ENCODE results near the gene UNC5C.
"Not testable (repeated sequence)": the region's sequence is repeated elsewhere in the genome, so short reads cannot be mapped to it uniquely, and the experiment has no call there.

UNC5C gene

DNA sequence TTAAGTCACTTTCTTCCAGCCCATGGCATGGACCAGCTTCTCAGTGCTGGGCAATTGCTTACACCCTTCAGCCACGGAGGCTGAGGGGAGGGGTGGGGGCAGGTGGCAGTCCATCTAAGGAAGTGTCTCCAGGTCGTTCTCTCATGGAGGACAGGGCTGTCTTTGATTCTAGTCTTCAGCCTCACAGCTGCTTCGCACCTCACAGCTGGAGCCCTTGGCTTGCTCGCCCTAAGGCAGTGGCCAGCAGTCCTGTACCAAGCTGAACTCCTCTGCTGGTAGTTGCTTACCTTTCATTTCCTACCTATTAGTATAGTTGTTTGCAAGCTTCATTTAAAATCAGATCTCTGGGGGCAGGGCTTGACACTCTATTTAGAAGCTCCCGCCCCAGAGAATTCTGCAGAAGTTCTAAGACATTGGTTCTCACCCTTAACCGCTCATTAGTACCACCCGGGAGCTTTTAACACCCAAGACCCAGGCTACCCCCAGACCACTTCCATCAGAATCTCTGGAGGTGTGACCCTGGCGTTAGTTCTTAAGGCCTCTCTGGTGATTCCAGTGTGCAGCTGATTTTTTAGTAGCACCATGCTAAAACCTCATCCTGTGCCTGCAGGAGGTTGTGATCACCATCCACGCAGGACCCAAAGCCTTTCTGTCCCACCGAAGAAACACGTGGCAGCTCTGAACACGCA lies 386.8 kb downstream of the UNC5C start:
- DNase-seq: no peak

DNA sequence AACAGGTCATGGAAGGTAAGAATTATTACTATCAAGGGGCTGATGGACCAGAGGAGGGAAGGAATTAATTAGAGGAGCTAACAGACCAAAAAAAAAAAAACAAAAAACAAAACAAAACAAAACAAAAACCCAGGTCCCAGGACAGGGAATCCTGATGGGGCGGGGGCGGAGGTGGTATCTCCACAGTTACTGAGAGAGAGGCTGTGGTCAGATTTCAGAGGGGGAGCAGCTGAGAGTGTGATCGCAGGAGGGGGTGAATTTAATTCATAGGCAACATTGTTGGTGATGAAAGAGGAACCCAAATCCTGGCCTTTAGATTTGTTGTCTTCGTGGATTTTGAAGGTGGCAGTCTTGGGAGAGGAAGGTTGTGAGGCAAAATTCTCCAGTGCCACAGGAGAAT lies 389.4 kb downstream of the UNC5C start:
- DNase-seq: no peak

DNA sequence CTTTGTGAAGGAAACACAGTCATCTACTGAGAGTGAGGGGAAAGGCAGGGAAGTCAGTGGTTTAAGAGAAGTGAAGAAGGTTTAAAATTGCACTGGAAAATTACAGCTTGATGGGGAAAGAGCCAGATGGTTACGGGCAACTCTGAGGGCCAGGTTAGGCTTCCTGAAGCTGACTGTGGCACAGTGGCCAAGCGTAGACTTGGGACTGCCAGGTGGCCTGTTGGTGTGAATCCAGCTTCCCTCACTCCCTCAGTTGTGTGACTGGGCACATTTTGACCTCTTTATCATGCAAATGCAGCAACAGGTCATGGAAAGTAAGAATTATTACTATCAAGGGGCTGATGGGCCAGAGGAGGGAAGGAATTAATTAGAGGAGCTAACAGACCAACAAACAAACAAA lies 390.1 kb downstream of the UNC5C start:
- no peak for DNase-seq

DNA sequence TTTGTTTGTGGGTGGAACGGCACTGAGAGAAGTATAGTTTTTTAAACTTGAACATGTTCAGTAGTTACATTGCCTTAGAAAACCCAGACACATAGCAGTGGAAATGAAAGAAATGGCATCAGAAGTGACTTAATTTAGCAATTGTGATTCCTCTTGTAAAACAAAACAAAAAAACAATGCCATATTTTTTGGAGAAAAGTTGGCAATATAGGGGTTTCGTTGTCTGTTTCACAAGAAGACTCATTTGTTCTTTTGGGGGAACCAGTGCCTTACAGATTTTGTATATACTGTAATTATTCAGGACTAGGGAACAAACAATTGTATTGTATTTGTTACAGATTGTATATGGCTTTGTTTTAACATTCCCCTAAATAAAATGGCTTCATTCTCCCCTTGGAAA lies 390.7 kb downstream of the UNC5C start:
- DNase-seq: no peak

DNA sequence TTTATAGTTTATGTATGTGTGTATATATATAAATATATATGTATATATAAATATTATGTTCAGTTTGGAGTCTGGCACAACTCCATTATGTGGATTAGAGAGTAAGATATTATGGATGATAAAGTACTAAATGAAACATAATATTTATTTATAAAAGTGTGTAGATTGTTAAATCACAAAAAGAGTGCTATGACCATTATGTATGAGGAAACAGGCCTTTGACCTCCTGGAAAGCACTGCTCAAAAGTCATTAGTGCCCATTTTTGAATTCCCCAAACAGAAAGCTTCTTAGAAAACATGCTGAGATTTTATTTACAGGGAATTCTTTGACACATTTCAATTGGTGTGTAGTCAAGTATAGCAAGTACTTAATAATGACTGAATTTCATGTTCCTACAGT lies 391.2 kb downstream of the UNC5C start:
- no peak for DNase-seq

DNA sequence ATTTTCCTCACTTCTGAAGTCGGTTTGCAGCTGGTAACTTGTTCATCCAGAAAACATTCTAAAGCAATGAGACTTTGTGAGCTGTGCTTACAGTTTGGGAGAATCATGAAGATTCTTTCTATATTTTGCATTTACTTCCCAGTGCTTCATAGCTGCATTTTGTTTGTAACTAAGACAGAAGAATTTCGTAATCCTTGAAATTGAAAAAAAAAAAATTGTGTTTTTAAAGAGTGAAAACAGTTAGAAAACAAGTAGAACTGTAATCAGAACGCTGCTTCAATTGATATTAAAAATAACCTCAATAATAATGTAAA lies 392.4 kb downstream of the UNC5C start:
- DNase-seq: no peak

DNA sequence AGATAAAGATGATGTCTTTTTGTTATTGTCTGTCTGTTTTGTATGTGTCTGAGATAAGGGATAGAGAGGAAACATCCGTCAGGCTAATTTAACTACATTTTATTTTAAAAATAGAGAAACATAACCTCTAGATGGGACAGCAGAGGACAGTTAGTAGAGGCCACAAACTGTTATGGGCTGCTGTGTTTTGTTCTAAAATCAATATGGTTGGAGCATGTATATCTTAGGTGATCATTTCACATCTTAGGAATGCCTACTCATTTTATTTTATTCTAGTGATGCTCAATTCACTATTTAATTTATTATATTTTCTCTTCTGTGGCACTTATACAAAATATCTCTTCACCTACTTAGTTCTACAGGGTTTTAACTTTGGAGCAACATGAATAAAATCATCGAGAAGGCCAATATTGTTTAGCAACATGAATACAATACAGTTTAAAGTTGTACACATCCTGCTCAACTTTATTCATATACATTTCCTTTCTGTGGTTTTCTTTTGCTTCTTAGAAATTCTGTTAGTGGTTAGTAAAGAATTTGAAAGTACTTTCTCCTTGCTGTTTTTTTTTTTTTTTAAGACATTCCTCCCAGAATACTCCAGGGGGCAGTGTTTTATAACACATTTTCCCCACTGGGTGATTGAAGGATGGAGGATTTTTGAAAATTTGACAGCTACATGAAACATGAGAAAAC lies 392.9 kb downstream of the UNC5C start:
- no peak for DNase-seq

DNA sequence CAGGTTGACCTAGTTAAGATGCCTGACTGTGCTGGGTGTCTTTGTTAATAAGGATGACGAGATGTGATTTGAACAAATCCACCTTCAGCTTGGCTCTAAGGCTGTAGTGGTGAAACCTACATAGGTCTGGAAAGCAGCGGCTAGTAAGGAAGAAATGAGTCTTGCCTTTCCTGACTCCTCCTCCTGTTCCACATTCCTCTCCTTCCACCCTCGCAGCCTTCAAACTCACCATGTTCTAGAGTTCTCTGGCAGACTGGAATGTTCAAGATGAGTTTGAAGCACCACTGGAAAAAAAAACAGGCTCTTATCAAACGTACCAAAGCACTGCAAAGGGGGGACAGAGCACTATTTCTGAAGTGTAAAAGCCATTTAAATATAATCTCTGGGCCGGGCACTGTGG lies 395.6 kb downstream of the UNC5C start:
- no peak for DNase-seq

DNA sequence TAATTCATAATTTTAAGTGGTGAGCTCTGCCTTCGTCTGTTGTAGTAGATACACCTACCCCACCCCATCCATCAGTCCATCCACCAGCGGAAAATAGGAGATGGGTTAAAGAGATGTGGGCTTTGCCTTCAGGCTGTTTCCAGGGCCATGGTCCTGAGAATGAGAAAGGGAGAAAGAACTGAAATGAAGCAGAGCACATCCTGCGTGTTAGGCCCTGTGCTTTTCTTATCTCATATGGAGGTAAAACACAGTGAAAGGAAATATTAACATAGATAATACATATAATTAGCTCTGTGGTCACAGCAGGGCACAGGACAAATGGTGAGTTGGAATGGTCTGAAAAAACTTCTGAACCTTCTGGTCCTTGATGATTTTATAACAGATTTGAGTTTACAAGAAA lies 397.5 kb downstream of the UNC5C start:
- no peak for DNase-seq

DNA sequence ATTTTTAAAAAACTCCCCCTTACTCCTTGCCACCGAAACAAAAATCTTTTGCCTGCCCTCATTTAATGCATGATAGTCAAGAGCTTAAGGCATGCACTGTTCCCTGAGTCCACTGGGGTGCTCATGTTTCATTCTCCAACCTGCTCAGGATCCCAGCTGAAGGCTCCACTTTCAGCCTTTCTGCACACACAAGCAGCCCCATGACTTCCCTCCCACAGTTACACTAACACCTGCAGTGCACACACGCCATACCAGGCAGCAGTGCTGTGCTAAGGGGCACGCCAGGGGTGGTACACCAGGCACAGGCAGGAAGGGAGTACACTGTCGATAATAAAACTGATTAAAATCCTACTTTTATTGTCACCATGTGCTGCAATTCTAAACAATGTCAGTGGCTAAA lies 405.8 kb downstream of the UNC5C start:
- DNase-seq: no peak

DNA sequence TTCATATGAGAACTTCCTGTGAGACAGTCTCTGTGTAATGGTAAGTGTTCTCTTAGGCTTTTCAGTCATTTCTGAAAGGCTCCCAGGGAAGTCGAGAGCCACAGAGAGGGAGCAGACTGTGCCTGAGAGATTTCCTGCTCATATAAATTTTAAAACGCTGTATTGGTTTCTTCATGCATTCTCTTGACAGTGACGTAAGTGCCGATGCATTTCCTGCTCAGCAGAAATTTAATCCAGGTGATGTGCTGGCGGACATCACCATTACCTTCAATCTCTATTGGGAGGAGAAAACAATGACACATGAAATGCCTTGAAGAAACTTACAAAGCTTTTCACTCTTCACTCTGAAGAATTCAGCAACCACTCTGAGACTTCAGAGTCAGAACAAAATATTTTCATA lies 407.4 kb downstream of the UNC5C start:
- no peak for DNase-seq

DNA sequence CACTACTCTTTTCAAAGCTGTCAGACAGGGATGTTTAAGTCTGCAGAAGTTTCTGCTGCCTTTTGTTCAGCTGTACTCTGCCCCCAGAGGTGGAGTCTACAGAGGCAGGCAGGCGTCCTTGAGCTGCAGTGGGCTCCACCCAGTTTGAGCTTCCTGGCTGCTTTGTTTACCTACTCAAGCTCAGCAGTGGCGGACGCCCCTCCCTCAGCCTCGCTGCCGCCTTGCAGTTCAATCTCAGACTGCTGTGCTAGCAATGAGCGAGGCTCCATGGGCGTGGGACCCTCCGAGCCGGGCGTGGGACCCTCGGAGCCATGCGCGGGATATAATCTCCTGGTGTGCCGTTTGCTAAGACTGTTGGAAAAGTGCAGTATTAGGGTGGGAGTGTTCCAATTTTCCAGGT lies 409.3 kb downstream of the UNC5C start:
- not testable (repeated sequence) for DNase-seq

DNA sequence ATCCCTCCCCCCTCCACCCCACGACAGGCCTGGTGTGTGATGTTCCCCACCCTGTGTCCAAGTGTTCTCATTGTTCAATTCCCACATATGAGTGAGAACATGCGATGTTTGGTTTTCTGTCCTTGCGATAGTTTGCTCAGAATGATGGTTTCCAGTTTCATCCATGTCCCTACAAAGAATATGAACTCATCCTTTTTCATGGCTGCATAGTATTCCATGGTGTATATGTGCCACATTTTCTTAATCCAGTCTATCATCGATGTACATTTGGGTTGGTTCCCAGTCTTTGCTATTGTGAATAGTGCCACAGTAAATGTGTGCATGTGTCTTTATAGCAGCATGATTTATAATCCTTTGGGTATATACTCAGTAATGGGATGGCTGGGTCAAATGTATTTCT lies 414.8 kb downstream of the UNC5C start:
- DNase-seq: not testable (repeated sequence)

DNA sequence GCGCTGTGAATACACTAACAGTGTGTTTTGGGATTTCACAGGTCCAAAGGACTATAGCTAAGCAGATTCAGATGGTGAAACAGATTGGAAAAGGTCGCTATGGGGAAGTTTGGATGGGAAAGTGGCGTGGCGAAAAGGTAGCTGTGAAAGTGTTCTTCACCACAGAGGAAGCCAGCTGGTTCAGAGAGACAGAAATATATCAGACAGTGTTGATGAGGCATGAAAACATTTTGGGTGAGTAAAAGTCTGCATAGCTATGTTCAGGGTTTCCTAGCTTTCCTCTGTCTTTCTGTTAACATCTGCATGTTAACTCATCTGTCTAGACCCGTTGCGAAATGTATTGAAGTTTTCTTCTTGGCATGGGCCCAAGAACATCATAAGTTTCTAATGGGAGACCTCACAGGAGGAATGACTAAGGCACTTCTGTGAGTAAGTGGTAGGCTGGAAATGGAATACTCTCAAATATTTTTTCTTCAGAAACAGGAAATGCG lies 418.9 kb downstream of the UNC5C start:
- DNase-seq: no peak

DNA sequence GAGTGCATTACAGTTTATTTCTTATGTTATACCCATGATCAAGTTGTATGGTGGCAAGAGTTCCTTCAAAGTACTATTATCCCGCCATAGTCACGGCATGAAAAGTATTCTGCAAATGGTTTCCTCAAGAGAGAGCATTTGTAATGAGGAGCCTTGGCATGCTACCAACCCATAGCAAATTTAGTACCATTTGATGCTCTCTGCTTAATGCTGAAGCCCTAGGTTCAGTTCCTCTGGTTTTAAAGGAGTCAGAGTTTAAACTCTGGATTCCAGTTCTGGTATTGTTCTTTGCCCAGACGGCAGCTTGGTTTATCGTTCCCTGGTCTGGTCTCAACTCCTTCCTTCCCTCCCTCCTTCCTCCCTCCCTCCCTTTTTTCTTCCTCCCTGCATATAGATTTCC lies 419.7 kb downstream of the UNC5C start:
- DNase-seq: no peak

DNA sequence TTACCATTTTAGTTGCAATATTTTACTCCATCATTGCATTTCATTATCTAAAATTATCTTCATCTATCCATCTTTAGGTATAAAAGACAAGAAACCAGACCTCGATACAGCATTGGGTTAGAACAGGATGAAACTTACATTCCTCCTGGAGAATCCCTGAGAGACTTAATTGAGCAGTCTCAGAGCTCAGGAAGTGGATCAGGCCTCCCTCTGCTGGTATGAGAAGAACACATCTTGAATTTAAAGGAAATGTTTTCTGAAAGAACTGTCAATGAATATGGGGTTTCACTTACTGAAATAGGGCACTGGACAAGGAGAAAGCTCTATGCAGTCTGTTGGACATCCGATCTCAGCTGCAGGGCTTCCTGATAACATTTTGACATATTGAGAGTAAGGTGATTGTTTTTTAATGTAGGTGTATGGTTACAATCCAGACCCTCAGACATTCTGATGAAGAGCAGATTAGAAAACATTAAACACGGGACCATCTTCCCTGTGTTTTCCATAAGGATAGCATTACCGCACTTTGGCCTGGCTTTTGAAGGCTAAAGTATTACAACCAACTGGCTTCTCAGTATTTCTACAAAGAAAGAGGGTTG lies 423.8 kb downstream of the UNC5C start:
- DNase-seq: no peak

DNA sequence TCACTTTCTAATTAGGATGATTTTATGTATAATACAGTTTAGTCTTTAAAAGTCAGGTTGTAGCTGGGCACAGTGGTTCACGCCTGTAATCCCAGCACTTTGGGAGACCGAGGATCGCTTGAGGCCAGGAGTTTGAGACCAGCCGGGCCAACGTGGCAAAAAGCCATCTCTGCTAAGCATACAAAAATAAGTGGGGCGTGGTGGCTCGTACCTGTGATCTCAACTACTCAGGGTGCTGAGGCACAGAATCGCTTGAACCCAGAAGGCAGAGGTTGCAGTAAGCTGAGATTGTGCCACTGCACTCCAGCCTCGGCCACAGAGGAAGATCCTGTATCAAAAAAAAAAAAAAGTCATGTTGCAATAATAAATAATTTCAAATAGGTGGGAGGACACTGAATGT lies 426.8 kb downstream of the UNC5C start:
- no peak for DNase-seq

DNA sequence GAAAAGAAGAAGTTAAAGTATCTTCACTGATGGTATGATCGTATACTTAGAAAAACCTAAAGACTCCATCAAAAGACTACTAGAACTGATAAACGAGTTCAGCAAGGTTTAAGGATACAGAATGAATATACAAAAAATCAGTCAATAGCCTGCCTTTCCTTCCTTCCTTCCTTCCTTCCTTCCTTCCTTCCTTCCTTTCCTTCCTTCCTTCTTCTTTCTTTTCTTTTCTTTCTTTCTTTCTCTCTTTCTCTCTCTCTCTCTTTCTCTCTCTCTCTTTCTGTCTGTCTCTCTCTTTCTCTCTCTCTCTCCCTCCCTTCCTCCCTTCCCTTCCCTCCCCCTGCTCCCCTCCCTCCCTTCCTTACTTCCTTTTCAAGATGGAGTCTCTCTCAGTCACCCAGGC lies 428.3 kb downstream of the UNC5C start:
- DNase-seq: no peak

DNA sequence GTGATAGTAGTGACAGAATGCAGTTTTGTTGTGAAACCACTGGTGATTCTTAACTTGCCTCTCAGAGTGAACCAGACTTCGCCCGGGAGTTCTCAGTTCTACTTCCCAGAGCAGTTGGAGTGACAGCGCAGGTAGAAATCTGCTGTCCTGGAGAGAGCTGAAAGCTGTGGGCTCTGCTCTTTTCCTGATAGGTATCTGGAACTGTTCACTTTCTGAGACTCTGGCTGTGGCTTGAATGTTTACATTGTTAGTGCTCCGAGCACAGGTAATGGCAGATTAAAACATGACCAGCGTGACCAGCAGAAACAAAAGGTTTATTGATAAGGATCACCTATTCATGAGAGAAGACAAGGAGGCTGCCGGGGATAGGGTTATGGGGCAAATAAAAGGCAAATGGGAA lies 430.3 kb downstream of the UNC5C start:
- no peak for DNase-seq

DNA sequence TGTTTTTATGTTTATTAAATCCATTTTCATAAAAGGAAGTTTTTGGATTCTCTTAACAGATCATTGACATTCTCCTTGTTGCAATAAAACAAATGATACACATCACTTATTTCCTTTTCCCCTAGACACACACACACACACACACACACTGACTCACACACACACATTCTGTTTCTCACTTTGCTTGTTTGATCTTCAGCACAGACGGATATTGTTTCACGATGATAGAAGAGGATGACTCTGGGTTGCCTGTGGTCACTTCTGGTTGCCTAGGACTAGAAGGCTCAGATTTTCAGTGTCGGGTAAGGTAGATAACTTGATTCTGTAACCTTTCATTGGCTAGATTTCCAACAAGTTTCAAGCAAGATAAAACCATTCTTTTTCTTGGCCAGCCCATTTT lies 434.3 kb downstream of the UNC5C start:
- no peak for DNase-seq
